Urinary bladder (tissue), 4 donors: ENCODE results near the gene CTBS. TPM values are rescaled to one million over a fixed set of nuclear protein-coding genes. Genes with fewer than 3 reads are reported as not detected.
"Not testable (repeated sequence)": the region's sequence is repeated elsewhere in the genome, so short reads cannot be mapped to it uniquely, and the experiment has no call there.

Source experiments
- DNase-seq: peaks from one replicate; pipeline ENCODE4 v3.0.0-alpha.2; 2015; ENCODE audit errors: extremely low spot score
- H3K27ac ChIP-seq: one replicate; pipeline ENCODE4 v1.5.1; 2013; ENCODE audit warnings: low read depth, mild to moderate bottlenecking, moderate library complexity
- H3K36me3 ChIP-seq: one replicate; pipeline ENCODE4 v1.6.1; 2013; ENCODE audit warnings: mild to moderate bottlenecking, moderate library complexity; ENCODE audit not compliant: insufficient read depth
- H3K4me1 ChIP-seq: one replicate; pipeline ENCODE4 v1.6.1; 2013; ENCODE audit warnings: mild to moderate bottlenecking, moderate library complexity; ENCODE audit not compliant: insufficient read depth
- H3K4me3 ChIP-seq: one replicate; pipeline ENCODE4 v1.5.1; 2013; ENCODE audit warnings: low read depth, low read length
- WGBS: extraction: QIAGEN DNeasy Blood & Tissue Kit; methylation state at CpG from one replicate; pipeline ENCODE4 v1.1.7; 2013; 5-methylcytosine and 5-hydroxymethylcytosine counted together
- polyA plus RNA-seq: library from polyadenylated mRNA; stranded (reverse); fragments of 200-250 nt; gene quantifications from one replicate; pipeline ENCODE4 v1.2.3, GENCODE V29; 2013
- total RNA-seq: library from RNA; depleted of rRNA; stranded (reverse); fragments of >200 nt; gene quantifications from one replicate; pipeline ENCODE4 v1.2.3, GENCODE V29; 2014
- donor health status: healthy with polysubstance abuse.
- donor health status: healthy.

The CTBS gene
- total and polyA plus RNA-seq, 2 donors: 14.4 to 15.4 TPM

GRCh38 chr1:84603223-84603622 is 29.0 kb upstream of the CTBS start:
- WGBS: 30% methylated on average over 2 of the region's 2 CpGs
- Histone ChIP-seq H3K36me3 (no peaks in the 10 kb centered on the region), H3K4me1 (no peaks in the 10 kb centered on the region), H3K4me3 (no peak overlapping the region), H3K27ac (no peak overlapping the region)
- no peak for DNase-seq

DNA sequence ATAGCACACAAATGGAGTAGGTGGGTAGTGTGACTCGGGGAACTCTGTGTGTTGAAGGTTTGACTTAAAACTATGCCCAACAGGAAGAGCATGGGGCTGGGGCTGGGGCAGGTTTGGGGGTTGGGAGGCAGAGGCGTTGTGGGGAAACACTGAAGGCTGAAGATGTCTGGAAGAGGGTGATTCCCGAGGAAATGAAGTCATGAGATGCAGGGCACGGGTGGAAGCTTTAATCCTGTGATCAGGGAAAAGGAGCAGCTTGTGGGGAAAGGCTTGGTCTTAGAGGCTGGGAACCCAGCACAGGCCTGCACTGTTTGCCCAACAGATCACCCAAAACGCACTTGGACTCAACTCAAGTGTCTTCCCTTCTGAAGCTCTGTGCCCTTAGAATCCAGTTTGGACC is 26.6 kb upstream of the CTBS start:
- no peak overlapping the region for H3K4me3 ChIP-seq
- H3K4me1 ChIP-seq: no peaks in the 10 kb centered on the region
- H3K27ac ChIP-seq: no peak overlapping the region

DNA sequence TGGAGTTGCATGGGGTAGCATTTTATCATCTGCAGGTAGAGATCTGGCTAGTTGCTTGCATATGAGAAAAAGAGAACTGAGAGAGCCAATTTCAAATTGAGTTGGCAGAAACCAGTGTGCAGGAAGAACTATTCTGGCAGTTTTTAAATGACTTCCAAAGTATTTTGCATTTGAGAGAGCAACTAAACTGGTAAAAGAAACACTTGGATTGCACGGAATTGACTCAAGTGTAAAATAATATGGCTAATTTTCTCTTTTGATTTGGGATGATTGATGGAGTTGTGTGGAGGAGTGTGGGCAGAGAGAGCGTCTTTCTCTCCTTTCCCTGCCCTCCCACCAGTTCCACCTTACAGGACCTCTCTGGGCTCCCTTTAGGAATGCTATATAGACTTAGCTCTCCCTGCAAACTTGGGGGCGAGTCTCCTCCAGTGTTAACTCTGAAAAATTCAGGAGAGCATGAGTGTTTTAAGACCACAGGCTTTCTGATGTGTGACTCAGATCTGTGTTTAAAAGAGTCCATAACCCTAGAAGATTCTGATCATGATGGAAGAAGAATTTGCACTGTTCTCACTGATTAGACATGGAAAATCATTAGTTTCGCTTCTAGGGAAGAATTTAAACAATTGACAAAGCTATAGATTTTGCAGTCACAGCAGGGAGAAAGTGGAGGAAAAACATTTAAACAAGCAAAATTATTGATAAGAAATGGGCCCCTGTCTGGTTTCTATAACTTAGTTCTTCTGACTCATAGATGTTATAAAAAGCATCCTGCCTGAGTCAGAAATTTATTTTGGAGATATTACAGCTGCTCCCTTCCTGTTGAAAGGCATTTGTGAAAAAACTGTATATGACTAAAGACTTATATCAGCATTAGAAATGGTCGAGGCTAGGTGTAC is 24.9 kb upstream of the CTBS start:
- no peaks in the 10 kb centered on the region for H3K36me3 ChIP-seq
- H3K4me3 ChIP-seq: no peak overlapping the region
- H3K4me1 ChIP-seq: no peaks in the 10 kb centered on the region
- WGBS: 49% methylated on average over 5 of the region's 5 CpGs
- H3K27ac ChIP-seq: no peak overlapping the region
- no peak for DNase-seq

More for the DNA sequence above, 26.6 kb upstream of the CTBS start:
- no peak for DNase-seq
- 89% methylated on average over 5 of the region's 5 CpGs for WGBS
- no peaks in the 10 kb centered on the region for H3K36me3 ChIP-seq

GRCh38 chr1:84598418-84598817 is 24.2 kb upstream of the CTBS start:
- no peak overlapping the region for H3K4me3 ChIP-seq
- no peaks in the 10 kb centered on the region for H3K36me3 ChIP-seq
- H3K27ac ChIP-seq: no peak overlapping the region
- 64% methylated on average over 3 of the region's 3 CpGs for WGBS
- DNase-seq: no peak
- no peaks in the 10 kb centered on the region for H3K4me1 ChIP-seq

DNA sequence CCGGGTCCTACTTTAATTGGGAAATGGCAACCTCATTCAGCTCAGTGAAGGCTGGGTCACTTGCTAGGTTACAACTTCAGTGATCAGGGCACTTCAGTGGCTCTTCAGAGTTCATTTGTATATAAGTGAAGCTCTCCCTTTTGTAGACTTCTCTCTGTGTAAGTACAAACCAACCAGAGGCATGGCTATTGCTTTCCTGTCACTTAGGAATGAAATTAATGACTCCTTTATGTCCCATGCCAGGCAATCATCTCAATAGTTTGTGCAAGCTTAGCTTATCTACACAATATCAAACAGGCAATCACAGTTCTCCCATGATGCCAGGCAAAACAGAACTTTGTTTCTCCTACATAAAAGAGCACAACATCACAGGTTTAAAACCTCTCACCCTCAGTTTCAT is 22.8 kb upstream of the CTBS start:
- Histone ChIP-seq H3K4me1 (no peaks in the 10 kb centered on the region), H3K36me3 (no peaks in the 10 kb centered on the region), H3K4me3 (no peak overlapping the region), H3K27ac (no peak overlapping the region)
- 97% methylated on average over 1 of the region's 1 CpG for whole genome bisulfite sequencing
- no peak for DNase-seq

- not testable (repeated sequence) for H3K27ac ChIP-seq, H3K36me3 ChIP-seq, H3K4me3 ChIP-seq, DNase-seq, H3K4me1 ChIP-seq
- 92% methylated on average over 2 of the region's 2 CpGs for WGBS
Observed at GRCh38 chr1:84594959-84595358, 20.7 kb upstream of the CTBS start.

GRCh38 chr1:84587099-84587498 is 12.9 kb upstream of the CTBS start:
- no peak for DNase-seq
- H3K27ac ChIP-seq: no peak overlapping the region
- H3K4me3 ChIP-seq: no peak overlapping the region
- H3K4me1 ChIP-seq: no peaks in the 10 kb centered on the region
- WGBS: 80% methylated on average over 3 of the region's 3 CpGs
- peaks cover 3% of the 10 kb centered on the region for H3K36me3 ChIP-seq

DNA sequence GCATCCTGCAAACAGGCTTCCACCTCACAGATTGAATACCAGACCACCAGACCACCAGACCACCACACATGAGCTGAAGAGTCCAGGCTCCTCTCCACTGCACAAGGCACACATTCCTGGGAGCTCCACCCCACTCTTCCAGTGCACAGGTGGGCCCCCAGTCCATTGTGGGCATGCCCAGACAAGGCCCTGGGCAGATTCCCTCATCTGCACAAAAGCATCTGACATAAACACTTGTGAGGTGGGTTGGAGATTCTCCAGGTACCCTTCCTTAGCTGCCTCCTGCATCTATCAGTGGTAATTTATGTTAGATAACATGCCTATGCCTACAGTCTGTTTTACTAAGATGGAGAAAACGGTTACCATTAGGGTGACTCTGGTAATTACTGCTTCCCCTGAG is 11.6 kb upstream of the CTBS start:
- Histone ChIP-seq H3K27ac (no peak overlapping the region), H3K4me3 (no peak overlapping the region), H3K36me3 (peaks cover 3% of the 10 kb centered on the region), H3K4me1 (no peaks in the 10 kb centered on the region)
- 98% methylated on average over 1 of the region's 1 CpG for WGBS
- no peak for DNase-seq

GRCh38 chr1:84584126-84584525 is 9.9 kb upstream of the CTBS start:
- H3K27ac ChIP-seq: no peak overlapping the region
- H3K4me3 ChIP-seq: no peak overlapping the region
- H3K36me3 ChIP-seq: peaks cover 3% of the 10 kb centered on the region
- no peaks in the 10 kb centered on the region for H3K4me1 ChIP-seq
- WGBS: 78% methylated on average over 2 of the region's 2 CpGs
- no peak for DNase-seq

DNA sequence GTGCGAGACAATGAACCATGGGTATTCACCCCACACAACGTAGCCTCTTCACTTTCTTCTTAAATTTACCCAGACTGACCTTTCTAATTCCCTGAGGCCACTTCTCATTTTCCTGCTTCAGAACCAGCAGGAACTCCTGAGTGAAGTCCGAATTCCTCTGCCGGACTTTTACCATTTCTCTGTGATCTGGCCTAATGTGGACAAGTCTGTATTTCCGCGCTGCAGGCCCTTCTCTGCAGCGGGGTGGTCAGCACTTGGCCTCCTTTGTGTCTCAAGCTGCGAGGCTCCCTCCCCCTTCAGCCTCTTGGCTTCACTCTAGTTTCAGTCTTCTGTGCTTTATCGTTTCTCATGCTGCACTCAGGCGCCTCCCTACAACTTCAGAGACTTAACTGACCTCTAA is 9.4 kb upstream of the CTBS start:
- H3K36me3 ChIP-seq: peaks cover 3% of the 10 kb centered on the region
- no peak overlapping the region for H3K4me3 ChIP-seq
- DNase-seq: no peak
- no peaks in the 10 kb centered on the region for H3K4me1 ChIP-seq
- 71% methylated on average over 10 of the region's 10 CpGs for WGBS
- H3K27ac ChIP-seq: no peak overlapping the region

GRCh38 chr1:84582802-84583587 is 8.8 kb upstream of the CTBS start:
- no peak overlapping the region for H3K27ac ChIP-seq
- 68% methylated on average over 7 of the region's 7 CpGs for WGBS
- no peak for DNase-seq
- no peaks in the 10 kb centered on the region for H3K36me3 ChIP-seq
- no peaks in the 10 kb centered on the region for H3K4me1 ChIP-seq
- H3K4me3 ChIP-seq: no peak overlapping the region

- H3K4me3 ChIP-seq: no peak overlapping the region
- WGBS: 81% methylated on average over 3 of the region's 3 CpGs
- H3K36me3 ChIP-seq: no peaks in the 10 kb centered on the region
- DNase-seq: no peak
- H3K27ac ChIP-seq: no peak overlapping the region
- no peaks in the 10 kb centered on the region for H3K4me1 ChIP-seq
Observed at GRCh38 chr1:84581648-84582047, 7.4 kb upstream of the CTBS start.

- 76% methylated on average over 7 of the region's 7 CpGs for WGBS
- Histone ChIP-seq H3K36me3 (no peaks in the 10 kb centered on the region), H3K4me3 (no peak overlapping the region), H3K4me1 (no peaks in the 10 kb centered on the region), H3K27ac (no peak overlapping the region)
- DNase-seq: no peak
Observed at GRCh38 chr1:84574936-84575335, 696 bp upstream of the CTBS start.

DNA sequence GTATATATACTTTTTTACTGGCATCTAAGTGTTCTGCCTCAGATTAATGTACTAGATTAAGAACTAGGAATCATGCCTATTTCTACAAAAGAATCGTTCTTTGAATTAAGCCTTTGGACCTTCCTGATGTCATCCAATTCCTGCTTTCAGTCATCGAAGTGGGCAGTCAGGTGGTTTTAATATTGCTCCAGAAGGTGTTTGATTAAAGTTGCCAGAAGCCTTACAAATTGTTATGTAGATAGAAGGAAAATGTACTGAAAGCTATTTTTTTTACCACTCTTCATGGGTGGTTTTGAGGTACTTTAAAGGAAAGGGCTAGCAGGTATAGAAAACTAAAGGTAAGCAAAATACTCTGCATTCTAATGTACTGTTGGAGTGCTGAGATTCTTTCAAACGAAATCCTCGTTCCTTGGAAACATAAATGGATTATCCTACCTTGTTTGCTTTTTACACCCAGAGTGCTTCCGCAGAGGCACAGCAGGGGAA is 716 bp downstream of the CTBS start:
- peak overlapping the region; percentile 91 for H3K27ac ChIP-seq
- H3K36me3 ChIP-seq: no peaks in the 10 kb centered on the region
- no peak for DNase-seq
- WGBS: 8% methylated on average over 5 of the region's 5 CpGs
- H3K4me1 ChIP-seq: no peaks in the 10 kb centered on the region
- peak overlapping the region; percentile 48 for H3K4me3 ChIP-seq
